Effector CD8-positive, alpha-beta T cell (primary cell): ENCODE data around the gene ZNF556.
"Not testable (repeated sequence)": the region's sequence is repeated elsewhere in the genome, so short reads cannot be mapped to it uniquely, and the experiment has no call there.

Experiments
- DNase-seq: peaks from one replicate; lab custom pipeline; 2025; lab: John Stamatoyannopoulos, UW

The ZNF556 gene

GRCh38 chr19:2853015-2853606 lies 14.0 kb upstream of the ZNF556 start:
- DNase-seq = no peak

- DNase-seq = no peak
Measured at GRCh38 chr19:2854849-2855248, 12.3 kb upstream of the ZNF556 start.

GRCh38 chr19:2856457-2857050 lies 10.6 kb upstream of the ZNF556 start:
- DNase-seq = no peak

- DNase-seq = no peak
Measured at GRCh38 chr19:2858864-2859263, 8.3 kb upstream of the ZNF556 start.

GRCh38 chr19:2863816-2864215 lies 3.3 kb upstream of the ZNF556 start:
- no peak for DNase-seq

GRCh38 chr19:2865334-2866100 lies 1.6 kb upstream of the ZNF556 start:
- DNase-seq = no peak

- DNase-seq = no peak
Measured at GRCh38 chr19:2866495-2867024, 575 bp upstream of the ZNF556 start.

GRCh38 chr19:2869618-2870017 lies 2.5 kb downstream of the ZNF556 start:
- DNase-seq = no peak

- DNase-seq = not testable (repeated sequence)
Measured at GRCh38 chr19:2872175-2872574, 5.0 kb downstream of the ZNF556 start.

- no peak for DNase-seq
Measured at GRCh38 chr19:2877398-2878331, 10.5 kb downstream of the ZNF556 start.

GRCh38 chr19:2883686-2884439 lies 16.7 kb downstream of the ZNF556 start:
- DNase-seq = no peak

- no peak for DNase-seq
Measured at GRCh38 chr19:2885736-2886135, 18.6 kb downstream of the ZNF556 start.

GRCh38 chr19:2887391-2887914 lies 20.3 kb downstream of the ZNF556 start:
- DNase-seq = no peak

- DNase-seq = peak; percentile 49
Measured at GRCh38 chr19:2888731-2889224, 21.6 kb downstream of the ZNF556 start.

GRCh38 chr19:2890531-2890930 lies 23.4 kb downstream of the ZNF556 start:
- DNase-seq = not testable (repeated sequence)

- no peak for DNase-seq
Measured at GRCh38 chr19:2896694-2897093, 29.6 kb downstream of the ZNF556 start.

- peak; percentile 95 for DNase-seq
Measured at GRCh38 chr19:2900296-2901252, 33.4 kb downstream of the ZNF556 start, which contains the start of gene ZNF57. Gene ZNF57 (plus strand): TSS chr19:2900928. CDS start chr19:2901046, 118 bp downstream.

- DNase-seq = no peak
Measured at GRCh38 chr19:2902590-2903218, 35.6 kb downstream of the ZNF556 start.

- not testable (repeated sequence) for DNase-seq
Measured at GRCh38 chr19:2903326-2903725, 36.2 kb downstream of the ZNF556 start.
